A673 (cell line): ENCODE results near the gene CASQ1.

ENCODE experiments used
- CTCF ChIP-seq: fragments of 300-800, 200-600 bp; sonication (generic); conservative IDR thresholded peaks from 2 replicates; pipeline ENCODE4 v1.5.1; 2017; ENCODE audit warnings: low read depth, mild to moderate bottlenecking, antibody characterized with exemption, low read length, moderate library complexity, mixed read lengths
- EZH2 ChIP-seq: fragments of 200-600 bp; sonication (generic); IDR thresholded peaks from 2 replicates; pipeline ENCODE4 v1.6.1; 2017; ENCODE audit warnings: borderline replicate concordance, low read depth, mild to moderate bottlenecking, mixed read lengths, antibody characterized with exemption, low read length; ENCODE audit not compliant: poor library complexity, severe bottlenecking

DNA sequence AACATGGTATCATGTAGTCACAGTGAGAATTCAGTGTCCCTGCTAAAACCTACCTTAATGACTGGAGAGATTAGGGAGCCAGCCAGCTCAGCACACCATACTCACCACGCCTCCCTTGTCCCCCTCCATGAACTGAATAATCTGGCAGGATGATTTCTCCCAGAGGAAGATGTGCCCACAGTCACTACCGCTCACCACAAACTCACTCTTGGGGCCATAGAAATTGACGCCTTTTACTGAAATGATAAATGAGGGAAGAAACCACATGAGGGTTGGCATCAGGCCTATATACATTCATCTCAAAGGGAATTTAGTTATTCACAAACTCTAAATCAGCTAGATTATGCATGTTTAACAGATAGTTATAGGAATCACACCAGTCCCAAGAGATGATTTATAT, 32.2 kb downstream of the CASQ1 start:
- TF ChIP-seq CTCF (no peak), EZH2 (no peak)
